Omental fat pad (tissue), 4 donors: ENCODE data around the gene TAF11L4. TPM values are rescaled to one million over a fixed set of nuclear protein-coding genes. Genes with fewer than 3 reads are reported as not detected.
"Not testable (repeated sequence)": the region's sequence is repeated elsewhere in the genome, so short reads cannot be mapped to it uniquely, and the experiment has no call there.

ENCODE experiments used
- ATAC-seq: fragments of 150-250 bp; one replicate; pipeline ENCODE4 v1.9.1; 2016; ENCODE audit warnings: mild to moderate bottlenecking, moderate library complexity; ENCODE audit not compliant: low FRiP score
- DNase-seq: peaks from one replicate; pipeline ENCODE4 v3.0.0-alpha.2; 2019; ENCODE audit warnings: low spot score
- CTCF ChIP-seq, 3 donors: fragments of 450-650 bp; IDR thresholded peaks; one replicate each; pipeline ENCODE4 v1.5.1; 2016 to 2017; ENCODE audit warnings: antibody characterized with exemption in 3 of 3, mild to moderate bottlenecking in 3 of 3, moderate library complexity in 2 of 3
- total RNA-seq, 4 donors: library from RNA; depleted of rRNA; stranded (reverse); fragments of >200 nt; gene quantifications; one replicate each; pipeline ENCODE4 v1.1.0, GENCODE V29; 2016

The TAF11L4 gene
- total RNA-seq, result not detected

GRCh38 chr5:17521501-17521900, at the start of gene TAF11L4:
TSS of gene TAF11L4 (plus strand) at chr5:17521801.
- ATAC-seq, DNase-seq: not testable (repeated sequence)

GRCh38 chr5:17475064-17475463, 46.5 kb upstream of the TAF11L4 start:
- not testable (repeated sequence) for DNase-seq, ATAC-seq

- TF ChIP-seq CTCF (IDR thresholded peaks at IDR 0.05), result no peak
- no peak for ATAC-seq
Observed at GRCh38 chr5:17477043-17477442, 44.6 kb upstream of the TAF11L4 start.

GRCh38 chr5:17477573-17478265, 43.9 kb upstream of the TAF11L4 start:
- no peak for TF ChIP-seq CTCF (IDR thresholded peaks at IDR 0.05)
- ATAC-seq (no peak), DNase-seq (no peak)

More at GRCh38 chr5:17477043-17477442, 44.6 kb upstream of the TAF11L4 start:
- DNase-seq, result no peak

GRCh38 chr5:17481378-17481777, 40.2 kb upstream of the TAF11L4 start:
- TF ChIP-seq CTCF (IDR thresholded peaks at IDR 0.05), result no peak
- DNase-seq, result no peak
- ATAC-seq, result no peak

- DNase-seq, result no peak
- no peak for TF ChIP-seq CTCF (IDR thresholded peaks at IDR 0.05)
- no peak for ATAC-seq
Observed at GRCh38 chr5:17482790-17483189, 38.8 kb upstream of the TAF11L4 start.

GRCh38 chr5:17486464-17487173, 35.0 kb upstream of the TAF11L4 start:
- not testable (repeated sequence) for ATAC-seq, DNase-seq

- no peak for ATAC-seq
- no peak for DNase-seq
- TF ChIP-seq CTCF (IDR thresholded peaks at IDR 0.05), result no peak
Observed at GRCh38 chr5:17487174-17487512, 34.5 kb upstream of the TAF11L4 start.

- DNase-seq, ATAC-seq: not testable (repeated sequence)
Observed at GRCh38 chr5:17491257-17491656, 30.3 kb upstream of the TAF11L4 start.
